PC-9 (cell line): Measurements from ENCODE around the gene MALSU1.

Source experiments
- CTCF ChIP-seq: fragments of 200-600 bp; sonication (generic); conservative IDR thresholded peaks from 2 replicates; pipeline ENCODE4 v1.6.1; 2017; ENCODE audit warnings: mixed run types, antibody characterized with exemption, mild to moderate bottlenecking, moderate library complexity
- EZH2 ChIP-seq: fragments of 200-600 bp; sonication (generic); IDR thresholded peaks from 2 replicates; pipeline ENCODE4 v1.8.0; 2017; ENCODE audit warnings: antibody characterized with exemption, low read depth

- TF ChIP-seq CTCF, result no peak
- TF ChIP-seq EZH2, result no peak
These were observed 37.7 kb downstream of the MALSU1 start for GRCh38 chr7:23336799-23337283.
